ENCODE data around the gene XPA. TPM values are rescaled to one million over a fixed set of nuclear protein-coding genes. Genes with fewer than 3 reads are reported as not detected.

XPA gene
- total RNA-seq, 1 experiment from 2014 or later, result 3.0 TPM

DNA sequence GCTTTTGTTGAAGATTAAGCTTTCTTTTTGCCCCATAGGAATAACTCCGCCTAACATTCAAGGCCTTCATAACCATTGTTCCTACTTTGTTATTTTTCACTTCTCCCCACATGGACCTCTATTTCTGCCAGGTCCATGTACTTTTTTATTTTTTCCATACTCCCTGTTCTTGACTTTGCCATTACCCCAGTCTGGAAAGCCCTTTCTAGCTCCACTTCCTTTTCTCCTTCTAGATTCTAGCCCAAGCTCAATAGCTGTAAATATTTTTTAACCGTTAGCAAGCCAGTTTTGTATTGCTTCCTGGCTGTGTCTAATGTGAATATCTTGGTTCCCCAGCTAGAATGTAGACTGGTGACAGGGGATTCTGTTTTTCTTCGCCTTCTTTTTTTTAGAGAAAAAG, 37.4 kb downstream of the XPA start (continued):
- TF ChIP-seq, protein P1, sequence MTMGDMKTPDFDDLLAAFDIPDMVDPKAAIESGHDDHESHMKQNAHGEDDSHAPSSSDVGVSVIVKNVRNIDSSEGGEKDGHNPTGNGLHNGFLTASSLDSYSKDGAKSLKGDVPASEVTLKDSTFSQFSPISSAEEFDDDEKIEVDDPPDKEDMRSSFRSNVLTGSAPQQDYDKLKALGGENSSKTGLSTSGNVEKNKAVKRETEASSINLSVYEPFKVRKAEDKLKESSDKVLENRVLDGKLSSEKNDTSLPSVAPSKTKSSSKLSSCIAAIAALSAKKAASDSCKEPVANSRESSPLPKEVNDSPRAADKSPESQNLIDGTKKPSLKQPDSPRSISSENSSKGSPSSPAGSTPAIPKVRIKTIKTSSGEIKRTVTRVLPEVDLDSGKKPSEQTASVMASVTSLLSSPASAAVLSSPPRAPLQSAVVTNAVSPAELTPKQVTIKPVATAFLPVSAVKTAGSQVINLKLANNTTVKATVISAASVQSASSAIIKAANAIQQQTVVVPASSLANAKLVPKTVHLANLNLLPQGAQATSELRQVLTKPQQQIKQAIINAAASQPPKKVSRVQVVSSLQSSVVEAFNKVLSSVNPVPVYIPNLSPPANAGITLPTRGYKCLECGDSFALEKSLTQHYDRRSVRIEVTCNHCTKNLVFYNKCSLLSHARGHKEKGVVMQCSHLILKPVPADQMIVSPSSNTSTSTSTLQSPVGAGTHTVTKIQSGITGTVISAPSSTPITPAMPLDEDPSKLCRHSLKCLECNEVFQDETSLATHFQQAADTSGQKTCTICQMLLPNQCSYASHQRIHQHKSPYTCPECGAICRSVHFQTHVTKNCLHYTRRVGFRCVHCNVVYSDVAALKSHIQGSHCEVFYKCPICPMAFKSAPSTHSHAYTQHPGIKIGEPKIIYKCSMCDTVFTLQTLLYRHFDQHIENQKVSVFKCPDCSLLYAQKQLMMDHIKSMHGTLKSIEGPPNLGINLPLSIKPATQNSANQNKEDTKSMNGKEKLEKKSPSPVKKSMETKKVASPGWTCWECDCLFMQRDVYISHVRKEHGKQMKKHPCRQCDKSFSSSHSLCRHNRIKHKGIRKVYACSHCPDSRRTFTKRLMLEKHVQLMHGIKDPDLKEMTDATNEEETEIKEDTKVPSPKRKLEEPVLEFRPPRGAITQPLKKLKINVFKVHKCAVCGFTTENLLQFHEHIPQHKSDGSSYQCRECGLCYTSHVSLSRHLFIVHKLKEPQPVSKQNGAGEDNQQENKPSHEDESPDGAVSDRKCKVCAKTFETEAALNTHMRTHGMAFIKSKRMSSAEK (CRISPR knock-in tag; IDR thresholded peaks at IDR 0.05; ENCODE audit: borderline replicate concordance), result no peak
- TF ChIP-seq, protein P2, sequence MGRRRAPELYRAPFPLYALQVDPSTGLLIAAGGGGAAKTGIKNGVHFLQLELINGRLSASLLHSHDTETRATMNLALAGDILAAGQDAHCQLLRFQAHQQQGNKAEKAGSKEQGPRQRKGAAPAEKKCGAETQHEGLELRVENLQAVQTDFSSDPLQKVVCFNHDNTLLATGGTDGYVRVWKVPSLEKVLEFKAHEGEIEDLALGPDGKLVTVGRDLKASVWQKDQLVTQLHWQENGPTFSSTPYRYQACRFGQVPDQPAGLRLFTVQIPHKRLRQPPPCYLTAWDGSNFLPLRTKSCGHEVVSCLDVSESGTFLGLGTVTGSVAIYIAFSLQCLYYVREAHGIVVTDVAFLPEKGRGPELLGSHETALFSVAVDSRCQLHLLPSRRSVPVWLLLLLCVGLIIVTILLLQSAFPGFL (CRISPR knock-in tag; IDR thresholded peaks at IDR 0.05; ENCODE audit: borderline replicate concordance), result no peak
- no peak for TF ChIP-seq MXD4 (CRISPR knock-in tag; IDR thresholded peaks at IDR 0.05; ENCODE audit: borderline replicate concordance)
- TF ChIP-seq ZNF263 (CRISPR knock-in tag; IDR thresholded peaks at IDR 0.05; ENCODE audit: low read depth), result no peak
- no peak for TF ChIP-seq MYBL2 (CRISPR knock-in tag; IDR thresholded peaks at IDR 0.05)
- TF ChIP-seq ETV6 (CRISPR knock-in tag; IDR thresholded peaks at IDR 0.05), result no peak
- no peak for TF ChIP-seq FOXJ3 (CRISPR knock-in tag; IDR thresholded peaks at IDR 0.05; ENCODE audit: borderline replicate concordance)
- no peak for TF ChIP-seq SOX15 (CRISPR knock-in tag; IDR thresholded peaks at IDR 0.05)
- TF ChIP-seq, protein P3, sequence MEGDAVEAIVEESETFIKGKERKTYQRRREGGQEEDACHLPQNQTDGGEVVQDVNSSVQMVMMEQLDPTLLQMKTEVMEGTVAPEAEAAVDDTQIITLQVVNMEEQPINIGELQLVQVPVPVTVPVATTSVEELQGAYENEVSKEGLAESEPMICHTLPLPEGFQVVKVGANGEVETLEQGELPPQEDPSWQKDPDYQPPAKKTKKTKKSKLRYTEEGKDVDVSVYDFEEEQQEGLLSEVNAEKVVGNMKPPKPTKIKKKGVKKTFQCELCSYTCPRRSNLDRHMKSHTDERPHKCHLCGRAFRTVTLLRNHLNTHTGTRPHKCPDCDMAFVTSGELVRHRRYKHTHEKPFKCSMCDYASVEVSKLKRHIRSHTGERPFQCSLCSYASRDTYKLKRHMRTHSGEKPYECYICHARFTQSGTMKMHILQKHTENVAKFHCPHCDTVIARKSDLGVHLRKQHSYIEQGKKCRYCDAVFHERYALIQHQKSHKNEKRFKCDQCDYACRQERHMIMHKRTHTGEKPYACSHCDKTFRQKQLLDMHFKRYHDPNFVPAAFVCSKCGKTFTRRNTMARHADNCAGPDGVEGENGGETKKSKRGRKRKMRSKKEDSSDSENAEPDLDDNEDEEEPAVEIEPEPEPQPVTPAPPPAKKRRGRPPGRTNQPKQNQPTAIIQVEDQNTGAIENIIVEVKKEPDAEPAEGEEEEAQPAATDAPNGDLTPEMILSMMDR (IDR thresholded peaks at IDR 0.05), result no peak
- TF ChIP-seq, protein P4, sequence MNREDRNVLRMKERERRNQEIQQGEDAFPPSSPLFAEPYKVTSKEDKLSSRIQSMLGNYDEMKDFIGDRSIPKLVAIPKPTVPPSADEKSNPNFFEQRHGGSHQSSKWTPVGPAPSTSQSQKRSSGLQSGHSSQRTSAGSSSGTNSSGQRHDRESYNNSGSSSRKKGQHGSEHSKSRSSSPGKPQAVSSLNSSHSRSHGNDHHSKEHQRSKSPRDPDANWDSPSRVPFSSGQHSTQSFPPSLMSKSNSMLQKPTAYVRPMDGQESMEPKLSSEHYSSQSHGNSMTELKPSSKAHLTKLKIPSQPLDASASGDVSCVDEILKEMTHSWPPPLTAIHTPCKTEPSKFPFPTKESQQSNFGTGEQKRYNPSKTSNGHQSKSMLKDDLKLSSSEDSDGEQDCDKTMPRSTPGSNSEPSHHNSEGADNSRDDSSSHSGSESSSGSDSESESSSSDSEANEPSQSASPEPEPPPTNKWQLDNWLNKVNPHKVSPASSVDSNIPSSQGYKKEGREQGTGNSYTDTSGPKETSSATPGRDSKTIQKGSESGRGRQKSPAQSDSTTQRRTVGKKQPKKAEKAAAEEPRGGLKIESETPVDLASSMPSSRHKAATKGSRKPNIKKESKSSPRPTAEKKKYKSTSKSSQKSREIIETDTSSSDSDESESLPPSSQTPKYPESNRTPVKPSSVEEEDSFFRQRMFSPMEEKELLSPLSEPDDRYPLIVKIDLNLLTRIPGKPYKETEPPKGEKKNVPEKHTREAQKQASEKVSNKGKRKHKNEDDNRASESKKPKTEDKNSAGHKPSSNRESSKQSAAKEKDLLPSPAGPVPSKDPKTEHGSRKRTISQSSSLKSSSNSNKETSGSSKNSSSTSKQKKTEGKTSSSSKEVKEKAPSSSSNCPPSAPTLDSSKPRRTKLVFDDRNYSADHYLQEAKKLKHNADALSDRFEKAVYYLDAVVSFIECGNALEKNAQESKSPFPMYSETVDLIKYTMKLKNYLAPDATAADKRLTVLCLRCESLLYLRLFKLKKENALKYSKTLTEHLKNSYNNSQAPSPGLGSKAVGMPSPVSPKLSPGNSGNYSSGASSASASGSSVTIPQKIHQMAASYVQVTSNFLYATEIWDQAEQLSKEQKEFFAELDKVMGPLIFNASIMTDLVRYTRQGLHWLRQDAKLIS (CRISPR knock-in tag; IDR thresholded peaks at IDR 0.05; ENCODE audit: borderline replicate concordance), result no peak
- TF ChIP-seq TEAD4 (CRISPR knock-in tag; IDR thresholded peaks at IDR 0.05), result no peak

DNA sequence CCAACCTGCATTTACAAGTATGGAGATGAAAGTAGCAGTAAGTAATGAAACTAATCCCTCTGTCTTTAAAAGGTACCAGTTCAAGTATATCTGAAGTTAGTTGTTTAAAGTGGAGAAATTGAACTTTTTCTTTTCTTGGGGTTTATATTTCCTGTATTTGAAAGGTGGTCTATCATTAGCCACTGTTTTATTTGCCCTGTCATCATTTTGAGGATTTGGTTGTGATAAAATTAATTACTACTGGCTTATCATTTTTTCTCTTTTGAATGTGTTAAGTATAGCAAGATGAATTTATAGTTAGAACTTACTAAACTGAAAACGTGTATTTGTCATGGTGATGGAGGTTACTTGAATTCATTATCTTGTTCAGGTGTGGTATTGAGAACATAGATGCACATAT, 38.4 kb downstream of the XPA start:
- ATAC-seq, result no peak
- CTCF ChIA-PET, result no interaction called here
- Mint-ChIP-seq H3K27me3 (ENCODE audit: low read depth) (no peaks in the 10 kb centered on the region), H3K4me1 (no peaks in the 10 kb centered on the region), H3K36me3 (peaks cover 82% of the 10 kb centered on the region), H3K9me3 (no peaks in the 10 kb centered on the region), H3K27ac (no peak overlapping the region), H3K4me3 (no peak overlapping the region)
- POLR2A ChIA-PET, result no interaction called here
- DNase-seq (ENCODE audit: low spot score), result no peak
- no peak for TF ChIP-seq KAT7 (CRISPR knock-in tag; IDR thresholded peaks at IDR 0.05; ENCODE audit: borderline replicate concordance)
- TF ChIP-seq SMAD4 (CRISPR knock-in tag; IDR thresholded peaks at IDR 0.05), result no peak
- no peak for TF ChIP-seq NFE2L1 (CRISPR knock-in tag; IDR thresholded peaks at IDR 0.05)
- TF ChIP-seq, protein P5, sequence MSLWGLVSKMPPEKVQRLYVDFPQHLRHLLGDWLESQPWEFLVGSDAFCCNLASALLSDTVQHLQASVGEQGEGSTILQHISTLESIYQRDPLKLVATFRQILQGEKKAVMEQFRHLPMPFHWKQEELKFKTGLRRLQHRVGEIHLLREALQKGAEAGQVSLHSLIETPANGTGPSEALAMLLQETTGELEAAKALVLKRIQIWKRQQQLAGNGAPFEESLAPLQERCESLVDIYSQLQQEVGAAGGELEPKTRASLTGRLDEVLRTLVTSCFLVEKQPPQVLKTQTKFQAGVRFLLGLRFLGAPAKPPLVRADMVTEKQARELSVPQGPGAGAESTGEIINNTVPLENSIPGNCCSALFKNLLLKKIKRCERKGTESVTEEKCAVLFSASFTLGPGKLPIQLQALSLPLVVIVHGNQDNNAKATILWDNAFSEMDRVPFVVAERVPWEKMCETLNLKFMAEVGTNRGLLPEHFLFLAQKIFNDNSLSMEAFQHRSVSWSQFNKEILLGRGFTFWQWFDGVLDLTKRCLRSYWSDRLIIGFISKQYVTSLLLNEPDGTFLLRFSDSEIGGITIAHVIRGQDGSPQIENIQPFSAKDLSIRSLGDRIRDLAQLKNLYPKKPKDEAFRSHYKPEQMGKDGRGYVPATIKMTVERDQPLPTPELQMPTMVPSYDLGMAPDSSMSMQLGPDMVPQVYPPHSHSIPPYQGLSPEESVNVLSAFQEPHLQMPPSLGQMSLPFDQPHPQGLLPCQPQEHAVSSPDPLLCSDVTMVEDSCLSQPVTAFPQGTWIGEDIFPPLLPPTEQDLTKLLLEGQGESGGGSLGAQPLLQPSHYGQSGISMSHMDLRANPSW (CRISPR knock-in tag; conservative IDR thresholded peaks at IDR 0.05; ENCODE audit: low read depth), result no peak
- no peak for TF ChIP-seq ZNF121 (CRISPR knock-in tag; IDR thresholded peaks at IDR 0.05)
- no peak for TF ChIP-seq ZNF416 (CRISPR knock-in tag; IDR thresholded peaks at IDR 0.05)
- TF ChIP-seq, protein P6, sequence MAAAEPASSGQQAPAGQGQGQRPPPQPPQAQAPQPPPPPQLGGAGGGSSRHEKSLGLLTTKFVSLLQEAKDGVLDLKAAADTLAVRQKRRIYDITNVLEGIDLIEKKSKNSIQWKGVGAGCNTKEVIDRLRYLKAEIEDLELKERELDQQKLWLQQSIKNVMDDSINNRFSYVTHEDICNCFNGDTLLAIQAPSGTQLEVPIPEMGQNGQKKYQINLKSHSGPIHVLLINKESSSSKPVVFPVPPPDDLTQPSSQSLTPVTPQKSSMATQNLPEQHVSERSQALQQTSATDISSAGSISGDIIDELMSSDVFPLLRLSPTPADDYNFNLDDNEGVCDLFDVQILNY (CRISPR knock-in tag; IDR thresholded peaks at IDR 0.05), result no peak
- TF ChIP-seq, protein P7, sequence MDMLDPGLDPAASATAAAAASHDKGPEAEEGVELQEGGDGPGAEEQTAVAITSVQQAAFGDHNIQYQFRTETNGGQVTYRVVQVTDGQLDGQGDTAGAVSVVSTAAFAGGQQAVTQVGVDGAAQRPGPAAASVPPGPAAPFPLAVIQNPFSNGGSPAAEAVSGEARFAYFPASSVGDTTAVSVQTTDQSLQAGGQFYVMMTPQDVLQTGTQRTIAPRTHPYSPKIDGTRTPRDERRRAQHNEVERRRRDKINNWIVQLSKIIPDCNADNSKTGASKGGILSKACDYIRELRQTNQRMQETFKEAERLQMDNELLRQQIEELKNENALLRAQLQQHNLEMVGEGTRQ (CRISPR knock-in tag; IDR thresholded peaks at IDR 0.05), result no peak

Data from WTC11 (cell line).